ENCODE measurements around the gene CRY1. TPM values are rescaled to one million over a fixed set of nuclear protein-coding genes. Genes with fewer than 3 reads are reported as not detected.

Gene CRY1
- total RNA-seq, 1 experiment from 2014 or later = 43.8 TPM

DNA sequence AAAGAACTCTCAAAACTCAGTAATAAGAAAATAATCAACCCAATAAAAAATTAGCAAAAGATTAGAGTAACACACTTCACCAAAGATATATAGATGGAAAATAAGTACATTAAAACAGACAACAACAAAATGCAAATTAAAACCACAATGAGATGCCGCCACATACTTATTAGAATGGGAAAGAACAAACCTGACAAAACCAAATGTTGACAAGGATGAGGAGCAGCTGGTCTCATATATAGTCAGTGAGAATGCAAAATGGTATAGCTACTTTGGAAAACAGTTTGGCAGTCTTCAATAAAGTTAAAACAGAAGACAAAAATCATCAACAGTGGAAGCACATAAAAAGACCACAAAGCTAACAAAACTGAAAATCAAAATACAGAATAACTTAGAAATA, 29.1 kb downstream of the CRY1 start:
- BruUV-seq (replicated peaks) = no TSS peak
- no peaks in the 10 kb centered on the region for H3K36me3 ChIP-seq (ENCODE audit: control insufficient read depth, insufficient read depth, low read length)
- no peak overlapping the region for H3K27ac ChIP-seq (ENCODE audit: low read length)
- H3K4me1 ChIP-seq (ENCODE audit: control insufficient read depth, insufficient read depth, low read length) = no peaks in the 10 kb centered on the region
- intact Hi-C loops (cut with micrococcal nuclease; ENCODE audit: unreplicated experiment) = no loop called here
- H3K4me3 ChIP-seq (ENCODE audit: low read depth in 2 of 2, low read length in 2 of 2) = no peak overlapping the region
- ATAC-seq (no peak), DNase-seq (ENCODE audit: low read depth, low spot score) (no peak)
- ChIA-PET CTCF (no interaction called here), POLR2A (no interaction called here)
- TF ChIP-seq, protein P1, sequence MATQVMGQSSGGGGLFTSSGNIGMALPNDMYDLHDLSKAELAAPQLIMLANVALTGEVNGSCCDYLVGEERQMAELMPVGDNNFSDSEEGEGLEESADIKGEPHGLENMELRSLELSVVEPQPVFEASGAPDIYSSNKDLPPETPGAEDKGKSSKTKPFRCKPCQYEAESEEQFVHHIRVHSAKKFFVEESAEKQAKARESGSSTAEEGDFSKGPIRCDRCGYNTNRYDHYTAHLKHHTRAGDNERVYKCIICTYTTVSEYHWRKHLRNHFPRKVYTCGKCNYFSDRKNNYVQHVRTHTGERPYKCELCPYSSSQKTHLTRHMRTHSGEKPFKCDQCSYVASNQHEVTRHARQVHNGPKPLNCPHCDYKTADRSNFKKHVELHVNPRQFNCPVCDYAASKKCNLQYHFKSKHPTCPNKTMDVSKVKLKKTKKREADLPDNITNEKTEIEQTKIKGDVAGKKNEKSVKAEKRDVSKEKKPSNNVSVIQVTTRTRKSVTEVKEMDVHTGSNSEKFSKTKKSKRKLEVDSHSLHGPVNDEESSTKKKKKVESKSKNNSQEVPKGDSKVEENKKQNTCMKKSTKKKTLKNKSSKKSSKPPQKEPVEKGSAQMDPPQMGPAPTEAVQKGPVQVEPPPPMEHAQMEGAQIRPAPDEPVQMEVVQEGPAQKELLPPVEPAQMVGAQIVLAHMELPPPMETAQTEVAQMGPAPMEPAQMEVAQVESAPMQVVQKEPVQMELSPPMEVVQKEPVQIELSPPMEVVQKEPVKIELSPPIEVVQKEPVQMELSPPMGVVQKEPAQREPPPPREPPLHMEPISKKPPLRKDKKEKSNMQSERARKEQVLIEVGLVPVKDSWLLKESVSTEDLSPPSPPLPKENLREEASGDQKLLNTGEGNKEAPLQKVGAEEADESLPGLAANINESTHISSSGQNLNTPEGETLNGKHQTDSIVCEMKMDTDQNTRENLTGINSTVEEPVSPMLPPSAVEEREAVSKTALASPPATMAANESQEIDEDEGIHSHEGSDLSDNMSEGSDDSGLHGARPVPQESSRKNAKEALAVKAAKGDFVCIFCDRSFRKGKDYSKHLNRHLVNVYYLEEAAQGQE (IDR thresholded peaks at IDR 0.05; ENCODE audit: insufficient read depth in 1 of 2, low read depth in 2 of 2, low read length in 1 of 2) = no peak
- TF ChIP-seq, protein P2, sequence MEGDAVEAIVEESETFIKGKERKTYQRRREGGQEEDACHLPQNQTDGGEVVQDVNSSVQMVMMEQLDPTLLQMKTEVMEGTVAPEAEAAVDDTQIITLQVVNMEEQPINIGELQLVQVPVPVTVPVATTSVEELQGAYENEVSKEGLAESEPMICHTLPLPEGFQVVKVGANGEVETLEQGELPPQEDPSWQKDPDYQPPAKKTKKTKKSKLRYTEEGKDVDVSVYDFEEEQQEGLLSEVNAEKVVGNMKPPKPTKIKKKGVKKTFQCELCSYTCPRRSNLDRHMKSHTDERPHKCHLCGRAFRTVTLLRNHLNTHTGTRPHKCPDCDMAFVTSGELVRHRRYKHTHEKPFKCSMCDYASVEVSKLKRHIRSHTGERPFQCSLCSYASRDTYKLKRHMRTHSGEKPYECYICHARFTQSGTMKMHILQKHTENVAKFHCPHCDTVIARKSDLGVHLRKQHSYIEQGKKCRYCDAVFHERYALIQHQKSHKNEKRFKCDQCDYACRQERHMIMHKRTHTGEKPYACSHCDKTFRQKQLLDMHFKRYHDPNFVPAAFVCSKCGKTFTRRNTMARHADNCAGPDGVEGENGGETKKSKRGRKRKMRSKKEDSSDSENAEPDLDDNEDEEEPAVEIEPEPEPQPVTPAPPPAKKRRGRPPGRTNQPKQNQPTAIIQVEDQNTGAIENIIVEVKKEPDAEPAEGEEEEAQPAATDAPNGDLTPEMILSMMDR (IDR thresholded peaks at IDR 0.05) = no peak
- no peak for TF ChIP-seq SIN3A (IDR thresholded peaks at IDR 0.05; ENCODE audit: borderline replicate concordance, insufficient read depth, low read depth, low read length)
- no peak for TF ChIP-seq POLR2AphosphoS5 (IDR thresholded peaks at IDR 0.05; ENCODE audit: low read depth, low read length)
- no peak for TF ChIP-seq TCF7L2 (IDR thresholded peaks at IDR 0.05; ENCODE audit: low read depth, low read length)
- H3K27me3 ChIP-seq (ENCODE audit: control insufficient read depth, insufficient read depth, low read length) = no peaks in the 10 kb centered on the region
- H3K9me3 ChIP-seq (ENCODE audit: control insufficient read depth, insufficient read depth, low read depth, low read length) = no peaks in the 10 kb centered on the region
- in situ Hi-C loops (cut with HindIII; ENCODE audit: low pct_unique_long_range_greater_than_20kb, low sequenced_read_pairs) = no loop called here

DNA sequence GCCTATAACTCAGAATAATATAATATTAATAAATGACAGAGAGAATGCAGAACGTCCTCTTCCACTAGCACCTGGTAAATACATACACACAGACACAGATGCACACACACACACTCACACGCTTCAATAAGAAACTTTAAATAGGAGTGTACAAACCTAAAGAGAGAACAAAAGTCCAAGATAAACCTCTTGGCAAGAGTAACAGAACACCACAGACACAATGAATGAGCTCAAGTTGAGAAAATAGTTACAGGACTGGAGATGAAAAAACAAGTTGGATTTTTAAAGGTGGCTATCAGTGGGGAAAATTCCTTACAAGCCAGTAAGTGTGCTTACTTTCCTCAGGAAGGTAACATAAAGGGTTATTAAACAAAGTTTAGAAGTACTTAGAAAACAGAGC, 35.2 kb downstream of the CRY1 start:
- BruUV-seq (replicated peaks) = no TSS peak
- CTCF ChIA-PET = no interaction called here
- H3K4me3 ChIP-seq (ENCODE audit: low read depth in 2 of 2, low read length in 2 of 2) = no peak overlapping the region
- H3K27me3 ChIP-seq (ENCODE audit: control insufficient read depth, insufficient read depth, low read length) = no peaks in the 10 kb centered on the region
- TF ChIP-seq, protein P2 (IDR thresholded peaks at IDR 0.05) = no peak
- TF ChIP-seq TCF7L2 (IDR thresholded peaks at IDR 0.05; ENCODE audit: low read depth, low read length) = no peak
- TF ChIP-seq, protein P1 (IDR thresholded peaks at IDR 0.05; ENCODE audit: insufficient read depth in 1 of 2, low read depth in 2 of 2, low read length in 1 of 2) = no peak
- no peak for TF ChIP-seq POLR2AphosphoS5 (IDR thresholded peaks at IDR 0.05; ENCODE audit: low read depth, low read length)
- TF ChIP-seq SIN3A (IDR thresholded peaks at IDR 0.05; ENCODE audit: borderline replicate concordance, insufficient read depth, low read depth, low read length) = no peak
- intact Hi-C loops (cut with micrococcal nuclease; ENCODE audit: unreplicated experiment) (no loop called here), in situ Hi-C loops (cut with HindIII; ENCODE audit: low pct_unique_long_range_greater_than_20kb, low sequenced_read_pairs) (no loop called here)
- no peaks in the 10 kb centered on the region for H3K36me3 ChIP-seq (ENCODE audit: control insufficient read depth, insufficient read depth, low read length)
- DNase-seq (ENCODE audit: low read depth, low spot score) (no peak), ATAC-seq (no peak)
- peaks cover 6% of the 10 kb centered on the region; the same call in 1 of the 2 replicates for H3K9me3 ChIP-seq (ENCODE audit: control insufficient read depth, insufficient read depth, low read depth, low read length)
- POLR2A ChIA-PET = no interaction called here
- H3K27ac ChIP-seq (ENCODE audit: low read length) = no peak overlapping the region
- peaks cover 16% of the 10 kb centered on the region for H3K4me1 ChIP-seq (ENCODE audit: control insufficient read depth, insufficient read depth, low read length)
